Posterior vena cava (tissue), 2 donors: Measurements from ENCODE around the gene KIAA1217. TPM values are rescaled to one million over a fixed set of nuclear protein-coding genes. Genes with fewer than 3 reads are reported as not detected.
"Not testable (repeated sequence)": the region's sequence is repeated elsewhere in the genome, so short reads cannot be mapped to it uniquely, and the experiment has no call there.

Experiments
- DNase-seq: peaks from one replicate; pipeline ENCODE4 v3.0.0-alpha.2; 2020; ENCODE audit warnings: low spot score
- intact Hi-C, 2 donors: fragments of 100-400 bp; cut with DNase I; formaldehyde crosslinking; loops; one replicate each; pipeline versions ENCODE4 v1.14.1 to v1.14.2; 2022 to 2023
- total RNA-seq, 2 donors: library from RNA; stranded (reverse); fragmentation: NEBNext Ultra II Directional; extraction: Animal tissue kit (Norgen Biotek cat#: 25700); gene quantifications; one replicate each; pipeline ENCODE4 v1.2.1, GENCODE V29; 2021
- donor health status: DM: yes; HTN: yes; CAD: no.
- donor health status: DM: yes; HTN: yes; CAD: no.

KIAA1217 gene
- total RNA-seq, 2 donors from 2014 or later: 11.8 to 20.3 TPM

GRCh38 chr10:24307696-24308485 lies 99.0 kb downstream of the KIAA1217 start:
- no peak for DNase-seq
- intact Hi-C loops: loop anchor here in 1 of 2 donors (10.0 kb wide), 1 partner anchor 1733 kb away; no protein-coding TSS in a partner anchor

GRCh38 chr10:24310104-24310503 lies 101.2 kb downstream of the KIAA1217 start:
- no peak for DNase-seq
- intact Hi-C loops: no loop called here

GRCh38 chr10:24311888-24312287 lies 103.0 kb downstream of the KIAA1217 start:
- intact Hi-C loops: no loop called here
- DNase-seq: no peak

GRCh38 chr10:24313283-24313682 lies 104.3 kb downstream of the KIAA1217 start:
- DNase-seq: no peak
- intact Hi-C loops: no loop called here

GRCh38 chr10:24315211-24315610 lies 106.3 kb downstream of the KIAA1217 start:
- no peak for DNase-seq
- intact Hi-C loops: no loop called here

- DNase-seq: no peak
- intact Hi-C loops: no loop called here
Observed at GRCh38 chr10:24318517-24318916, 109.6 kb downstream of the KIAA1217 start.

- intact Hi-C loops: no loop called here
- DNase-seq: no peak
Observed at GRCh38 chr10:24320373-24320772, 111.4 kb downstream of the KIAA1217 start.

GRCh38 chr10:24324651-24325050 lies 115.7 kb downstream of the KIAA1217 start:
- intact Hi-C loops: no loop called here
- DNase-seq: no peak

GRCh38 chr10:24331457-24331856 lies 122.5 kb downstream of the KIAA1217 start:
- no peak for DNase-seq
- intact Hi-C loops: no loop called here

GRCh38 chr10:24333736-24334135 lies 124.8 kb downstream of the KIAA1217 start:
- no peak for DNase-seq
- intact Hi-C loops: no loop called here

GRCh38 chr10:24334279-24334939 lies 125.5 kb downstream of the KIAA1217 start:
- no peak for DNase-seq

GRCh38 chr10:24337723-24338122 lies 128.8 kb downstream of the KIAA1217 start:
- intact Hi-C loops, DNase-seq: not testable (repeated sequence)

More at GRCh38 chr10:24334279-24334939, 125.5 kb downstream of the KIAA1217 start:
- intact Hi-C loops: no loop called here

GRCh38 chr10:24339387-24339786 lies 130.4 kb downstream of the KIAA1217 start:
- no peak for DNase-seq
- intact Hi-C loops: no loop called here

- intact Hi-C loops: no loop called here
- no peak for DNase-seq
Observed at GRCh38 chr10:24340446-24340845, 131.5 kb downstream of the KIAA1217 start.

- intact Hi-C loops: no loop called here
Observed at GRCh38 chr10:24340883-24341282, 131.9 kb downstream of the KIAA1217 start.

GRCh38 chr10:24341371-24341770 lies 132.4 kb downstream of the KIAA1217 start:
- intact Hi-C loops: no loop called here
- no peak for DNase-seq

More at GRCh38 chr10:24340883-24341282, 131.9 kb downstream of the KIAA1217 start:
- DNase-seq: no peak

GRCh38 chr10:24341897-24342296 lies 133.0 kb downstream of the KIAA1217 start:
- no peak for DNase-seq
- intact Hi-C loops: no loop called here

GRCh38 chr10:24343686-24344085 lies 134.7 kb downstream of the KIAA1217 start:
- DNase-seq: no peak
- intact Hi-C loops: no loop called here

GRCh38 chr10:24344279-24344678 lies 135.3 kb downstream of the KIAA1217 start:
- intact Hi-C loops: no loop called here
- no peak for DNase-seq

GRCh38 chr10:24344695-24345463 lies 135.9 kb downstream of the KIAA1217 start:
- intact Hi-C loops: no loop called here
- DNase-seq: no peak
